NB4 (cell line): ENCODE data around the gene DPYSL5.

Experiments used
- MYC ChIP-seq: IDR thresholded peaks from 2 replicates; pipeline ENCODE4 v1.6.1; 2011; ENCODE audit warnings: low read depth, low read length
- POLR2A ChIP-seq: IDR thresholded peaks from 2 replicates; pipeline ENCODE4 v1.6.1; 2011; ENCODE audit warnings: mild to moderate bottlenecking; ENCODE audit not compliant: insufficient read length; ENCODE audit errors: extremely low read depth
- TF ChIP-seq, protein P1 (sequence below): IDR thresholded peaks from one replicate; pipeline ENCODE4 v1.5.1; 2012; ENCODE audit warnings: low read depth, low read length
- TF ChIP-seq, protein P2 (sequence below): IDR thresholded peaks from 2 replicates; pipeline ENCODE4 v1.6.1; 2011; ENCODE audit warnings: low read depth, low read length

DNA sequence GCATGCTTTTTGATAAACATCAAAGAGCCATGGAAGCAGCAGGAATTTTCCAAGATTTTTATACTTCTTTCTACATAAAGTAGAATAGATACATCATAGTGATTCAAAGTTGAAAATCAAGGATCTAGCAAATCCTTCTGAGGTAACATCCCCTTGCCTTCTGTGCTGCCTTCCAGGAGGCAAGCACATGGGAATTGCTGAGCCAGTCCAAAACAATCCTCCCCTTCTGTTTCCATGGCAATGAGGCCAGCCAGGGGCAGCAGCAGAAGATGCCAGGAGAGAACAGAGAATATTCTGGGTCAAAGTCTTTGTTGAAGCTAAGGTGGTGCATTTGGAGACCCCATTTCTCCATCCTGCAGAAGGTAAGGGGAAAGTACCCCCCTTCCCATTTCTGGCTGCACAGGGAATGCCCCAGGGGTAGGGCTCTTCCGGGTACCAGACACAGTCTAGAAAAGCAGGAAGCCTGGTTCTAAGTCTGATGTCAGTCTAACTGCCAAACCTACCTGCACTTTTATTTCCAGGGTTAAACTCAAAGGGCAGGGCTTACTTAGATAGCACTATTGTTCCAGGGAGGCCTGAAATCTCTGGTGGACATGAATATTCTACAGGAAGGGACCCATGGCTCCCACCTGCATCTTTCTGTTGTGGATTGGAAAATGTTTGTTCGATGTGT is 40.0 kb upstream of the DPYSL5 start:
- TF ChIP-seq, protein P1, sequence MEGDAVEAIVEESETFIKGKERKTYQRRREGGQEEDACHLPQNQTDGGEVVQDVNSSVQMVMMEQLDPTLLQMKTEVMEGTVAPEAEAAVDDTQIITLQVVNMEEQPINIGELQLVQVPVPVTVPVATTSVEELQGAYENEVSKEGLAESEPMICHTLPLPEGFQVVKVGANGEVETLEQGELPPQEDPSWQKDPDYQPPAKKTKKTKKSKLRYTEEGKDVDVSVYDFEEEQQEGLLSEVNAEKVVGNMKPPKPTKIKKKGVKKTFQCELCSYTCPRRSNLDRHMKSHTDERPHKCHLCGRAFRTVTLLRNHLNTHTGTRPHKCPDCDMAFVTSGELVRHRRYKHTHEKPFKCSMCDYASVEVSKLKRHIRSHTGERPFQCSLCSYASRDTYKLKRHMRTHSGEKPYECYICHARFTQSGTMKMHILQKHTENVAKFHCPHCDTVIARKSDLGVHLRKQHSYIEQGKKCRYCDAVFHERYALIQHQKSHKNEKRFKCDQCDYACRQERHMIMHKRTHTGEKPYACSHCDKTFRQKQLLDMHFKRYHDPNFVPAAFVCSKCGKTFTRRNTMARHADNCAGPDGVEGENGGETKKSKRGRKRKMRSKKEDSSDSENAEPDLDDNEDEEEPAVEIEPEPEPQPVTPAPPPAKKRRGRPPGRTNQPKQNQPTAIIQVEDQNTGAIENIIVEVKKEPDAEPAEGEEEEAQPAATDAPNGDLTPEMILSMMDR = no peak
- TF ChIP-seq, protein P2, sequence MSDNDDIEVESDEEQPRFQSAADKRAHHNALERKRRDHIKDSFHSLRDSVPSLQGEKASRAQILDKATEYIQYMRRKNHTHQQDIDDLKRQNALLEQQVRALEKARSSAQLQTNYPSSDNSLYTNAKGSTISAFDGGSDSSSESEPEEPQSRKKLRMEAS = no peak
- TF ChIP-seq POLR2A = no peak
- TF ChIP-seq MYC = no peak
